A549 (cell line): ENCODE results near the gene CADM1. TPM values are rescaled to one million over a fixed set of nuclear protein-coding genes. Genes with fewer than 3 reads are reported as not detected.
A peak's percentile ranks its signal among the peaks of the same experiment; 100 is the strongest.

ENCODE experiments used
- ATAC-seq, 2 experiments: fragments of 200-7000 bp in 1 of 2; fragments of >200 bp in 1 of 2; cut with Nextera tagmentation in 1 of 2; cut with Tn5 transposase in 1 of 2; 3 replicates each; pipeline versions ENCODE4 v1.8.0 to v1.9.1; 2018 to 2020; ENCODE audit warnings: mild to moderate bottlenecking in 1 of 2, moderate library complexity in 1 of 2
- CTCF ChIA-PET: fragments of 300-600 bp; sonication (Branson Sonifier 250); formaldehyde crosslinking; extraction: SDS; loops from one replicate; lab custom pipeline; 2021; ENCODE audit warnings: antibody characterized with exemption, inconsistent platforms; lab: Yijun Ruan, JAX
- POLR2A ChIA-PET: fragments of 350-600 bp; formaldehyde crosslinking; extraction: SDS; loops from one replicate; lab custom pipeline; 2021; ENCODE audit warnings: antibody characterized with exemption, inconsistent platforms; lab: Yijun Ruan, JAX
- DNase-seq, 2 experiments: peaks; one replicate each; pipeline versions ENCODE4 v3.0.0 to v3.0.0-alpha.2; 2011 to 2016; ENCODE audit warnings: low read depth in 1 of 2, low spot score in 1 of 2
- FAIRE-seq: peaks from 2 replicates; lab custom pipeline; 2011; peaks lifted over from hg19 to GRCh38; lab: Jason Lieb, UNC
- H3K27ac ChIP-seq, 2 experiments: fragments of >200 bp; sonication (Bioruptor Twin); formaldehyde crosslinking; 3 replicates each; pipeline ENCODE4 v1.5.1; 2016 to 2017
- H3K4me1 ChIP-seq: fragments of >200 bp; sonication (Bioruptor Twin); formaldehyde crosslinking; 3 replicates; pipeline ENCODE4 v1.6.1; 2016
- H3K4me2 ChIP-seq: fragments of >200 bp; sonication (Bioruptor Twin); formaldehyde crosslinking; 3 replicates; pipeline ENCODE4 v1.6.1; 2016
- H3K4me3 ChIP-seq: fragments of >200 bp; sonication (Bioruptor Twin); formaldehyde crosslinking; 3 replicates; pipeline ENCODE4 v1.5.1; 2016
- H3K9me3 ChIP-seq: fragments of >200 bp; sonication (Bioruptor Twin); formaldehyde crosslinking; 3 replicates; pipeline ENCODE4 v1.6.1; 2016
- BCL3 ChIP-seq: fragments of >200 bp; sonication (Bioruptor Twin); formaldehyde crosslinking; IDR thresholded peaks from 3 replicates; pipeline ENCODE4 v1.6.1; 2016
- BHLHE40 ChIP-seq: IDR thresholded peaks from 2 replicates; pipeline ENCODE4 v1.6.1; 2012; ENCODE audit warnings: low read depth, low read length, inconsistent platforms
- CHD2 ChIP-seq: fragments of 150-350 bp; IDR thresholded peaks from 2 replicates; pipeline ENCODE4 v1.6.1; 2014; ENCODE audit warnings: low read length; ENCODE audit not compliant: partially characterized antibody
- CHD4 ChIP-seq: fragments of 200-600 bp; sonication (generic); IDR thresholded peaks from 2 replicates; pipeline ENCODE4 v1.6.1; 2016; ENCODE audit warnings: antibody characterized with exemption, mild to moderate bottlenecking, borderline replicate concordance
- E2F6 ChIP-seq: IDR thresholded peaks from 2 replicates; pipeline ENCODE4 v1.6.1; 2012; ENCODE audit warnings: low read depth, borderline replicate concordance
- ELK1 ChIP-seq: fragments of 150-350 bp; IDR thresholded peaks from 2 replicates; pipeline ENCODE4 v1.6.1; 2014; ENCODE audit warnings: low read depth, mild to moderate bottlenecking, low read length
- FOSL2 ChIP-seq, 2 experiments: fragments of 450-650 bp in 1 of 2; fragments of >200 bp in 1 of 2; sonication (Bioruptor Twin) in 1 of 2; formaldehyde crosslinking; IDR thresholded peaks; 2 replicates each; pipeline versions ENCODE4 v1.5.0 to v1.6.1; 2016 to 2020; ENCODE audit warnings: mild to moderate bottlenecking in 1 of 2, moderate library complexity in 1 of 2
- HEYL ChIP-seq: fragments of 250-450 bp; sonication (Bioruptor Pico); IDR thresholded peaks from 2 replicates; pipeline ENCODE4 v1.8.0; 2021; ENCODE audit warnings: mild to moderate bottlenecking, moderate library complexity
- HOXA7 ChIP-seq: fragments of 250-450 bp; sonication (Bioruptor Pico); IDR thresholded peaks from 2 replicates; pipeline ENCODE4 v1.5.0; 2020; ENCODE audit warnings: mild to moderate bottlenecking, moderate library complexity
- HOXB5 ChIP-seq: fragments of 250-450 bp; sonication (Bioruptor Pico); IDR thresholded peaks from 2 replicates; pipeline ENCODE4 v1.5.0; 2020; ENCODE audit warnings: mild to moderate bottlenecking, moderate library complexity
- NR3C1 ChIP-seq: fragments of >200 bp; sonication (Bioruptor Twin); formaldehyde crosslinking; IDR thresholded peaks from 3 replicates; pipeline ENCODE4 v1.6.1; 2017
- RAD21 ChIP-seq, 2 experiments: fragments of >200 bp in 1 of 2; sonication (Bioruptor Twin) in 1 of 2; formaldehyde crosslinking in 1 of 2; IDR thresholded peaks in 1 of 2; conservative IDR thresholded peaks in 1 of 2; 2 replicates in 1 of 2; 3 replicates in 1 of 2; pipeline ENCODE4 v1.6.1; 2012 to 2018; ENCODE audit warnings: inconsistent platforms in 1 of 2
- RARB ChIP-seq: fragments of 250-450 bp; sonication (Bioruptor Pico); IDR thresholded peaks from 2 replicates; pipeline ENCODE4 v1.8.0; 2021; ENCODE audit warnings: mild to moderate bottlenecking, moderate library complexity
- RCOR1 ChIP-seq: fragments of 150-350 bp; IDR thresholded peaks from 2 replicates; pipeline ENCODE4 v1.6.1; 2014; ENCODE audit warnings: antibody characterized with exemption, low read length, low read depth
- TP53 ChIP-seq: fragments of 250-450 bp; sonication (Bioruptor Pico); IDR thresholded peaks from 2 replicates; pipeline ENCODE4 v1.5.0; 2021; ENCODE audit warnings: mild to moderate bottlenecking, moderate library complexity
- ZC3H11A ChIP-seq: fragments of 450-650 bp; IDR thresholded peaks from 2 replicates; pipeline ENCODE4 v1.6.1; 2014; ENCODE audit warnings: antibody characterized with exemption, mild to moderate bottlenecking
- ZSCAN20 ChIP-seq: fragments of 250-450 bp; sonication (Bioruptor Pico); IDR thresholded peaks from 2 replicates; pipeline ENCODE4 v1.8.0; 2022; ENCODE audit warnings: mild to moderate bottlenecking, moderate library complexity
- WGBS: methylation state at CpG from one replicate; pipeline ENCODE4 v1.1.6; 2017; ENCODE audit errors: missing lambda C conversion rate; 5-methylcytosine and 5-hydroxymethylcytosine counted together
- polyA plus RNA-seq, 4 experiments: library from polyadenylated mRNA; depleted of rRNA in 3 of 4; stranded (reverse); fragments of >200 nt; fragmentation: RNase III in 1 of 4; extraction: RNeasy Plus Mini Kit Qiagen cat#74134 plus additional on column Dnase treatment in 1 of 4; gene quantifications; 2 replicates in 3 of 4; 3 replicates in 1 of 4; pipeline ENCODE4 v1.2.3, GENCODE V29; 2011 to 2017
- TF ChIP-seq, protein P1 (sequence below): fragments of 200-600 bp; sonication (generic); IDR thresholded peaks from 2 replicates; pipeline ENCODE4 v1.6.1; 2016; ENCODE audit warnings: antibody characterized with exemption, mild to moderate bottlenecking, moderate library complexity
- TF ChIP-seq, protein P2 (sequence below): fragments of >200 bp; sonication (Bioruptor Twin); formaldehyde crosslinking; IDR thresholded peaks from 3 replicates; pipeline ENCODE4 v1.5.1; 2016

Gene CADM1
- polyA plus RNA-seq, 2 of the 4 experiments (the other 2 are of a cell fraction): 33.4 to 36.7 TPM

- ATAC-seq (no peak), DNase-seq (no peak), FAIRE-seq (no peak)
- Histone ChIP-seq H3K4me2 (peak overlapping the region; percentile 56), H3K4me3 (peak overlapping the region; percentile 13; the same call in 1 of the 3 replicates), H3K9me3 (no peaks in the 10 kb centered on the region), H3K4me1 (peaks cover 35% of the 10 kb centered on the region), H3K27ac (peak overlapping the region; percentile 63 to 71; a peak in 5 of 6 replicates)
- WGBS: 73% methylated on average over 2 of the region's 2 CpGs
- ChIA-PET POLR2A (no interaction called here), CTCF (no interaction called here)
- TF ChIP-seq RARB (no peak), ELK1 (no peak), HEYL (CRISPR knock-in tag) (no peak), NR3C1 (no peak)
Measured at GRCh38 chr11:115221461-115222069, 282.6 kb downstream of the CADM1 start.

GRCh38 chr11:115220911-115221310 lies 283.3 kb downstream of the CADM1 start:
- ChIA-PET POLR2A (no interaction called here), CTCF (no interaction called here)
- no peak for ATAC-seq
- Histone ChIP-seq H3K4me3 (no peak overlapping the region), H3K4me2 (no peak overlapping the region), H3K9me3 (no peaks in the 10 kb centered on the region), H3K4me1 (peaks cover 29% of the 10 kb centered on the region), H3K27ac (no peak overlapping the region; a peak in 1 of 6 replicates)
- FAIRE-seq: no peak
- TF ChIP-seq CHD4 (no peak), FOSL2 (IDR thresholded peaks at IDR 0.05) (no peak), FOSL2 (CRISPR knock-in tag; IDR thresholded peaks at IDR 0.05) (no peak), HOXB5 (CRISPR knock-in tag) (no peak)
- DNase-seq: no peak
- 84% methylated on average over 4 of the region's 4 CpGs for whole genome bisulfite sequencing

DNA sequence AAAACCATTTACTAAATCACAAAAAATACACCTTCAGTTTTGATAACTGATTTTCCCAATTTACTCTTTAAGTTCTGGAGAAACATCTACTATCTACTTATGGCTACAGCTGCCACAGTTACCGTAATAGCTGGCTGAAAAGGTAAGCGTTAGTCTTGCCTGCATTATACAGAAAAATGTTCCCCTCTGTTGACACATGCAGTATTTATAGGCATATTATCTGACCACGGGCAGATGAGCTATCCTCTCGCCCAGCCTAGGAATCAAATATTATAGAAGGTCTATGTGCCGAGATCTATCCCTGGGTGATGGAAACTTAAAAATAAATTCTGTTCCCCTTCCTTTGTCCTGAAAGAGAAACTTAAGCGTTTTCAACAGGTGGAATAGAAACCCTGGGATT lies 283.8 kb downstream of the CADM1 start:
- no peak overlapping the region for H3K27ac ChIP-seq
- no peaks in the 10 kb centered on the region for H3K9me3 ChIP-seq
- TF ChIP-seq ELK1: no peak
- TF ChIP-seq ZSCAN20 (CRISPR knock-in tag): no peak
- TF ChIP-seq BCL3: no peak
- no peak for DNase-seq
- no peak overlapping the region for H3K4me2 ChIP-seq
- no peak for FAIRE-seq
- no peak for ATAC-seq
- no peak overlapping the region for H3K4me3 ChIP-seq
- CTCF ChIA-PET: no interaction called here
- WGBS: 77% methylated on average over 6 of the region's 6 CpGs
- POLR2A ChIA-PET: no interaction called here
- peaks cover 24% of the 10 kb centered on the region for H3K4me1 ChIP-seq

GRCh38 chr11:115219376-115219775 lies 284.8 kb downstream of the CADM1 start:
- peaks cover 22% of the 10 kb centered on the region for H3K4me1 ChIP-seq
- no peak overlapping the region for H3K4me3 ChIP-seq
- 95% methylated on average over 3 of the region's 3 CpGs for WGBS
- H3K9me3 ChIP-seq: no peaks in the 10 kb centered on the region
- ATAC-seq (no peak), FAIRE-seq (no peak), DNase-seq (no peak)
- ChIA-PET CTCF (interaction anchor here (0.7 to 1.6 kb wide), 2 partner anchors 105 to 831 kb away, joined by 3 to 5 read pairs; no protein-coding TSS in a partner anchor), POLR2A (no interaction called here)
- H3K4me2 ChIP-seq: no peak overlapping the region
- no peak overlapping the region for H3K27ac ChIP-seq
- TF ChIP-seq CHD2 (no peak), TP53 (CRISPR knock-in tag) (no peak), FOSL2 (IDR thresholded peaks at IDR 0.05) (no peak), FOSL2 (CRISPR knock-in tag; IDR thresholded peaks at IDR 0.05) (no peak), E2F6 (no peak), HOXA7 (no peak), RCOR1 (no peak), BHLHE40 (no peak), ZC3H11A (no peak), RAD21 (conservative IDR thresholded peaks at IDR 0.05 in 1 of 2, IDR thresholded peaks at IDR 0.05 in 1 of 2) (no peak)
- TF ChIP-seq, protein P1, sequence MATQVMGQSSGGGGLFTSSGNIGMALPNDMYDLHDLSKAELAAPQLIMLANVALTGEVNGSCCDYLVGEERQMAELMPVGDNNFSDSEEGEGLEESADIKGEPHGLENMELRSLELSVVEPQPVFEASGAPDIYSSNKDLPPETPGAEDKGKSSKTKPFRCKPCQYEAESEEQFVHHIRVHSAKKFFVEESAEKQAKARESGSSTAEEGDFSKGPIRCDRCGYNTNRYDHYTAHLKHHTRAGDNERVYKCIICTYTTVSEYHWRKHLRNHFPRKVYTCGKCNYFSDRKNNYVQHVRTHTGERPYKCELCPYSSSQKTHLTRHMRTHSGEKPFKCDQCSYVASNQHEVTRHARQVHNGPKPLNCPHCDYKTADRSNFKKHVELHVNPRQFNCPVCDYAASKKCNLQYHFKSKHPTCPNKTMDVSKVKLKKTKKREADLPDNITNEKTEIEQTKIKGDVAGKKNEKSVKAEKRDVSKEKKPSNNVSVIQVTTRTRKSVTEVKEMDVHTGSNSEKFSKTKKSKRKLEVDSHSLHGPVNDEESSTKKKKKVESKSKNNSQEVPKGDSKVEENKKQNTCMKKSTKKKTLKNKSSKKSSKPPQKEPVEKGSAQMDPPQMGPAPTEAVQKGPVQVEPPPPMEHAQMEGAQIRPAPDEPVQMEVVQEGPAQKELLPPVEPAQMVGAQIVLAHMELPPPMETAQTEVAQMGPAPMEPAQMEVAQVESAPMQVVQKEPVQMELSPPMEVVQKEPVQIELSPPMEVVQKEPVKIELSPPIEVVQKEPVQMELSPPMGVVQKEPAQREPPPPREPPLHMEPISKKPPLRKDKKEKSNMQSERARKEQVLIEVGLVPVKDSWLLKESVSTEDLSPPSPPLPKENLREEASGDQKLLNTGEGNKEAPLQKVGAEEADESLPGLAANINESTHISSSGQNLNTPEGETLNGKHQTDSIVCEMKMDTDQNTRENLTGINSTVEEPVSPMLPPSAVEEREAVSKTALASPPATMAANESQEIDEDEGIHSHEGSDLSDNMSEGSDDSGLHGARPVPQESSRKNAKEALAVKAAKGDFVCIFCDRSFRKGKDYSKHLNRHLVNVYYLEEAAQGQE: no peak
- TF ChIP-seq, protein P2, sequence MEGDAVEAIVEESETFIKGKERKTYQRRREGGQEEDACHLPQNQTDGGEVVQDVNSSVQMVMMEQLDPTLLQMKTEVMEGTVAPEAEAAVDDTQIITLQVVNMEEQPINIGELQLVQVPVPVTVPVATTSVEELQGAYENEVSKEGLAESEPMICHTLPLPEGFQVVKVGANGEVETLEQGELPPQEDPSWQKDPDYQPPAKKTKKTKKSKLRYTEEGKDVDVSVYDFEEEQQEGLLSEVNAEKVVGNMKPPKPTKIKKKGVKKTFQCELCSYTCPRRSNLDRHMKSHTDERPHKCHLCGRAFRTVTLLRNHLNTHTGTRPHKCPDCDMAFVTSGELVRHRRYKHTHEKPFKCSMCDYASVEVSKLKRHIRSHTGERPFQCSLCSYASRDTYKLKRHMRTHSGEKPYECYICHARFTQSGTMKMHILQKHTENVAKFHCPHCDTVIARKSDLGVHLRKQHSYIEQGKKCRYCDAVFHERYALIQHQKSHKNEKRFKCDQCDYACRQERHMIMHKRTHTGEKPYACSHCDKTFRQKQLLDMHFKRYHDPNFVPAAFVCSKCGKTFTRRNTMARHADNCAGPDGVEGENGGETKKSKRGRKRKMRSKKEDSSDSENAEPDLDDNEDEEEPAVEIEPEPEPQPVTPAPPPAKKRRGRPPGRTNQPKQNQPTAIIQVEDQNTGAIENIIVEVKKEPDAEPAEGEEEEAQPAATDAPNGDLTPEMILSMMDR: no peak
